AG04449 (cell line): Measurements from ENCODE around the gene NAA15.

Source experiments
- CTCF ChIA-PET: fragments of 350-600 bp; formaldehyde crosslinking; extraction: SDS; loops from one replicate; lab custom pipeline; 2021; ENCODE audit warnings: antibody characterized with exemption; lab: Yijun Ruan, JAX
- POLR2A ChIA-PET: fragments of 400-600, 350-600 bp; formaldehyde crosslinking; extraction: SDS; loops from one replicate; lab custom pipeline; 2020; ENCODE audit warnings: antibody characterized with exemption, inconsistent platforms; lab: Yijun Ruan, JAX
- DNase-seq: peaks from one replicate; pipeline ENCODE4 v3.0.0-alpha.2; 2010; ENCODE audit warnings: low read depth, low spot score
- H3K4me3 ChIP-seq: 2 replicates; pipeline ENCODE4 v1.5.1; 2011; ENCODE audit warnings: low read depth, mild to moderate bottlenecking, control low read depth, low read length
- TF ChIP-seq, protein P1 (sequence below): IDR thresholded peaks from one replicate; pipeline ENCODE4 v1.5.1; 2011; ENCODE audit warnings: mild to moderate bottlenecking, moderate library complexity, low read length, control low read depth, inconsistent platforms; ENCODE audit not compliant: insufficient read depth; ENCODE audit errors: missing control alignments

Gene NAA15

GRCh38 chr4:139286186-139286698, 15.1 kb upstream of the NAA15 start:
- ChIA-PET POLR2A (no interaction called here), CTCF (interaction anchor here (1.0 to 4.7 kb wide), 3 partner anchors 10 to 59 kb away, joined by 3 to 29 read pairs (median 5); no protein-coding TSS in a partner anchor)
- DNase-seq, result no peak
- no peak overlapping the region for H3K4me3 ChIP-seq
- TF ChIP-seq, protein P1, sequence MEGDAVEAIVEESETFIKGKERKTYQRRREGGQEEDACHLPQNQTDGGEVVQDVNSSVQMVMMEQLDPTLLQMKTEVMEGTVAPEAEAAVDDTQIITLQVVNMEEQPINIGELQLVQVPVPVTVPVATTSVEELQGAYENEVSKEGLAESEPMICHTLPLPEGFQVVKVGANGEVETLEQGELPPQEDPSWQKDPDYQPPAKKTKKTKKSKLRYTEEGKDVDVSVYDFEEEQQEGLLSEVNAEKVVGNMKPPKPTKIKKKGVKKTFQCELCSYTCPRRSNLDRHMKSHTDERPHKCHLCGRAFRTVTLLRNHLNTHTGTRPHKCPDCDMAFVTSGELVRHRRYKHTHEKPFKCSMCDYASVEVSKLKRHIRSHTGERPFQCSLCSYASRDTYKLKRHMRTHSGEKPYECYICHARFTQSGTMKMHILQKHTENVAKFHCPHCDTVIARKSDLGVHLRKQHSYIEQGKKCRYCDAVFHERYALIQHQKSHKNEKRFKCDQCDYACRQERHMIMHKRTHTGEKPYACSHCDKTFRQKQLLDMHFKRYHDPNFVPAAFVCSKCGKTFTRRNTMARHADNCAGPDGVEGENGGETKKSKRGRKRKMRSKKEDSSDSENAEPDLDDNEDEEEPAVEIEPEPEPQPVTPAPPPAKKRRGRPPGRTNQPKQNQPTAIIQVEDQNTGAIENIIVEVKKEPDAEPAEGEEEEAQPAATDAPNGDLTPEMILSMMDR, result no peak

DNA sequence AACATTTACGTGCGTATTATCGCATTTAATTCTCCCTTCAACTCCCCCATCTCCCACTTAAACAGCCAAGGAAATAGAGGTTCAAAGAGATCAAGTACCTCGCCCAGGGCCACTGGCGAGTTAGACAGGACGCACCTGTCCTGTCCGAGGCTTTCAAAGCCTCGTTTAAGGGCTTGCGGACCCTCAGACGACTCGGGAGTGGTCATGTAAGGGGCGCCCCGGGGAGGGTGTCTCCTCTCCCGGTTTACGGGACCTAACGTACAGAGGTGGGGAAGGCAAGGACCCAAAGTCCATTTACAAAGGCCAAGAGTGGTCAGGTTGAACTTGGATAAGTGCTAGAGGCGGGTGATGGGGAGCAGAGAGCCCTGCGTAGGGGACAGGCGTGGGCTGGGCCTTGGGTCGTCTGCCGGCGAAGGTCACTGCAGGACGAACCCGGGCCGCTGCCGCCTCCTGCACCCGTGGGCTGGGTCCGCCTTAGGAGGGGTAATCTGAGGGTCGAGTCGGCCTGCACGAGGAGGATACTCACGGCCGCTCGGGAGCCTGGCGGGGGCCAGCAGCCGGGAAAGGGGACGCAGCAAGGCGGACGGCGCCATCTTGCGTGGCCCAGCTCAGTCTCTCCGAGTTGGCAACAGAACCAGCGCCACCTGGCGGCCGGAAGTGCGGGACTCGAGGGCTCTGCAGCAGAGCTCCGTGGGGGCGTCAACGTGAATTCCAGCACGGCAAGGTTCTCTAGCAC, 5.9 kb upstream of the NAA15 start:
- ChIA-PET CTCF (interaction anchor here (0.6 to 4.8 kb wide), 49 partner anchors 9 to 266 kb away, joined by 3 to 36 read pairs (median 5); partner anchors contain the start of genes ELF2 and MGARP), POLR2A (interaction anchor here (0.6 to 0.9 kb wide), 2 partner anchors 13 to 41 kb away, joined by 3 read pairs; no protein-coding TSS in a partner anchor)
- peak overlapping the region; percentile 76 for H3K4me3 ChIP-seq
- DNase-seq, result peak; percentile 63
- TF ChIP-seq, protein P1, result peak; percentile 97

- no peak for DNase-seq
- CTCF ChIA-PET, result interaction anchor here (0.6 to 4.8 kb wide), 51 partner anchors 9 to 266 kb away, joined by 3 to 36 read pairs (median 5); partner anchors contain the start of genes ELF2 and MGARP
- TF ChIP-seq, protein P1, result no peak
- H3K4me3 ChIP-seq, result peak overlapping the region; percentile 16; the same call in 1 of the 2 replicates
- POLR2A ChIA-PET, result interaction anchor here (0.6 to 0.9 kb wide), 2 partner anchors 13 to 263 kb away, joined by 3 read pairs; no protein-coding TSS in a partner anchor
These were observed 5.4 kb upstream of the NAA15 start for GRCh38 chr4:139295942-139296299.

- DNase-seq, result no peak
- ChIA-PET POLR2A (interaction anchor here (0.9 kb wide), 1 partner anchor 264 kb away, joined by 3 read pairs; no protein-coding TSS in a partner anchor), CTCF (interaction anchor here (0.8 to 4.8 kb wide), 25 partner anchors 8 to 267 kb away, joined by 3 to 36 read pairs (median 12); partner anchors contain the start of genes ELF2 and MGARP)
- H3K4me3 ChIP-seq, result no peak overlapping the region
- TF ChIP-seq, protein P1, result no peak
These were observed 4.3 kb upstream of the NAA15 start for GRCh38 chr4:139297001-139297410.

DNA sequence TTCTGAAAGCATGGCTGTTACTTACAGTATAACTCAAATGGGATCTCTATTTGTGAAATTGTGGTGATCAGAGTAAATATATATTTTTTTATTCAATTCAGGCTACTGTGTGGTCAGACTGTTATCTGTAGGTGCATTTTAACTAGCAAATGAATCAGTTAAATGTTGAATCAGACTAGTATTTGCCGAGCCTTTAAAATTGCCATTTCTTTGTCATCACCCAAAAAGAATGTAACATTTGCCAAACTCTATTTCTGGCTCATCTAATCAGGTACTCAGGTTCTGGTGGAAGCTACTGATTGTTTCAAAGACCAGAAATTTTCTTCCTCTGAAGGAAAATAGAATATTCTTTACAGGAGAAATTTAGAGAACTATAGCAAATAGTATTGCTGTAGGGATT, 1.8 kb upstream of the NAA15 start:
- CTCF ChIA-PET, result interaction anchor here (0.8 to 2.0 kb wide), 7 partner anchors 12 to 269 kb away, joined by 3 to 12 read pairs (median 4); no protein-coding TSS in a partner anchor
- DNase-seq, result no peak
- POLR2A ChIA-PET, result no interaction called here
- H3K4me3 ChIP-seq, result no peak overlapping the region
- TF ChIP-seq, protein P1, result no peak
